GM13977 (cell line): ENCODE data around the gene ADAMTS16.

ENCODE experiments used
- DNase-seq: peaks from one replicate; pipeline ENCODE4 v3.0.0; 2012; ENCODE audit warnings: low spot score
- CTCF ChIP-seq: IDR thresholded peaks from 2 replicates; pipeline ENCODE4 v1.5.1; 2012; ENCODE audit warnings: mild to moderate bottlenecking, control low read depth; ENCODE audit not compliant: insufficient read depth; ENCODE audit errors: extremely low read depth, missing control alignments
- in situ Hi-C: fragments of 300-500 bp; cut with MboI; formaldehyde crosslinking; loops from one replicate; pipeline ENCODE4 v1.12.0; 2022; ENCODE audit warnings: low sequenced_read_pairs, low pct_unique_long_range_greater_than_20kb, mixed read lengths, inconsistent platforms; ENCODE audit not compliant: unreplicated experiment

The ADAMTS16 gene

GRCh38 chr5:5146530-5147160, 6.5 kb downstream of the ADAMTS16 start:
- no peak for DNase-seq
- TF ChIP-seq CTCF, result no peak
- in situ Hi-C loops, result loop anchor here (25.0 kb wide), 1 partner anchor 266 kb away; the partner anchor contains the start of gene ICE1

GRCh38 chr5:5149154-5149553, 9.0 kb downstream of the ADAMTS16 start:
- in situ Hi-C loops, result loop anchor here (25.0 kb wide), 1 partner anchor 263 kb away; the partner anchor contains the start of gene ICE1
- no peak for DNase-seq
- TF ChIP-seq CTCF, result no peak

GRCh38 chr5:5150667-5151066, 10.5 kb downstream of the ADAMTS16 start:
- no peak for TF ChIP-seq CTCF
- in situ Hi-C loops, result no loop called here

GRCh38 chr5:5154733-5155132, 14.6 kb downstream of the ADAMTS16 start:
- no peak for TF ChIP-seq CTCF
- DNase-seq, result no peak
- in situ Hi-C loops, result no loop called here

More at GRCh38 chr5:5150667-5151066, 10.5 kb downstream of the ADAMTS16 start:
- DNase-seq, result no peak

GRCh38 chr5:5155617-5156016, 15.5 kb downstream of the ADAMTS16 start:
- in situ Hi-C loops, result no loop called here
- TF ChIP-seq CTCF, result no peak
- DNase-seq, result no peak

GRCh38 chr5:5156471-5157082, 16.4 kb downstream of the ADAMTS16 start:
- in situ Hi-C loops, result no loop called here
- no peak for DNase-seq
- no peak for TF ChIP-seq CTCF
